Measurements from ENCODE around the gene HCN4.

HCN4 gene

GRCh38 chr15:73328981-73329380, 39.8 kb downstream of the HCN4 start:
- intact Hi-C loops (cut with DNase I; ENCODE audit: low total_unique reads): no loop called here
- Histone ChIP-seq H3K27me3 (peaks cover 0 to 13% of the 10 kb centered on the region in 2 donors), H3K4me3 (no peak overlapping the region), H3K9me3 (no peaks in the 10 kb centered on the region), H3K4me1 (peaks cover 0 to 17% (median 9%) of the 10 kb centered on the region in 4 donors), H3K36me3 (no peaks in the 10 kb centered on the region), H3K27ac (no peak overlapping the region)
- no peak for DNase-seq
- no peak for TF ChIP-seq CTCF (IDR thresholded peaks at IDR 0.05)

GRCh38 chr15:73328149-73328820, 40.5 kb downstream of the HCN4 start:
- H3K27ac ChIP-seq: no peak overlapping the region
- H3K4me3 ChIP-seq: no peak overlapping the region
- no peaks in the 10 kb centered on the region for H3K36me3 ChIP-seq
- peaks cover 0 to 20% of the 10 kb centered on the region in 2 donors for H3K27me3 ChIP-seq
- intact Hi-C loops (cut with DNase I; ENCODE audit: low total_unique reads): no loop called here
- no peaks in the 10 kb centered on the region for H3K9me3 ChIP-seq
- no peak for TF ChIP-seq CTCF (IDR thresholded peaks at IDR 0.05)
- DNase-seq: peak in 1 of 2 donors; percentile 57
- H3K4me1 ChIP-seq: peaks cover 0 to 17% (median 9%) of the 10 kb centered on the region in 4 donors

GRCh38 chr15:73326157-73326556, 42.6 kb downstream of the HCN4 start:
- Histone ChIP-seq H3K4me3 (no peak overlapping the region), H3K4me1 (peaks cover 0 to 17% (median 9%) of the 10 kb centered on the region in 4 donors), H3K36me3 (no peaks in the 10 kb centered on the region), H3K27ac (no peak overlapping the region), H3K9me3 (no peaks in the 10 kb centered on the region), H3K27me3 (peaks cover 0 to 39% of the 10 kb centered on the region in 2 donors)
- peak in 1 of 2 donors; percentile 19 for DNase-seq
- no peak for TF ChIP-seq CTCF (IDR thresholded peaks at IDR 0.05)
- intact Hi-C loops (cut with DNase I; ENCODE audit: low total_unique reads): no loop called here

- TF ChIP-seq CTCF (IDR thresholded peaks at IDR 0.05): no peak
- Histone ChIP-seq H3K4me3 (no peak overlapping the region), H3K27ac (no peak overlapping the region), H3K27me3 (peaks cover 0 to 47% of the 10 kb centered on the region in 2 donors), H3K4me1 (peaks cover 0 to 17% (median 9%) of the 10 kb centered on the region in 4 donors), H3K36me3 (no peaks in the 10 kb centered on the region), H3K9me3 (no peaks in the 10 kb centered on the region)
- intact Hi-C loops (cut with DNase I; ENCODE audit: low total_unique reads): no loop called here
- peak in 1 of 2 donors; percentile 54 for DNase-seq
These were observed 43.4 kb downstream of the HCN4 start for GRCh38 chr15:73325191-73325861.

- H3K4me1 ChIP-seq: peaks cover 0 to 17% (median 9%) of the 10 kb centered on the region in 4 donors
- no peak overlapping the region for H3K4me3 ChIP-seq
- peak in 1 of 2 donors; percentile 50 for DNase-seq
- TF ChIP-seq CTCF (IDR thresholded peaks at IDR 0.05): no peak
- peaks cover 0 to 54% of the 10 kb centered on the region in 2 donors for H3K27me3 ChIP-seq
- no peaks in the 10 kb centered on the region for H3K36me3 ChIP-seq
- intact Hi-C loops (cut with DNase I; ENCODE audit: low total_unique reads): no loop called here
- H3K27ac ChIP-seq: no peak overlapping the region
- no peaks in the 10 kb centered on the region for H3K9me3 ChIP-seq
These were observed 44.1 kb downstream of the HCN4 start for GRCh38 chr15:73324496-73325170.

Measured in tibial artery (tissue), 4 donors.